Heart left ventricle (tissue), 16 donors: ENCODE measurements around the gene HGF. TPM values are rescaled to one million over a fixed set of nuclear protein-coding genes. Genes with fewer than 3 reads are reported as not detected.

ENCODE experiments used
- ATAC-seq, 4 donors: fragments of 200-7000 bp; cut with Tn5 transposase; one replicate each; pipeline ENCODE4 v1.9.1; 2020 to 2022; ENCODE audit warnings: moderate library complexity in 4 of 4, mild to moderate bottlenecking in 3 of 4, moderate number of reproducible peaks in 1 of 4
- DNase-seq, 5 donors: peaks; one replicate each; pipeline ENCODE4 v3.0.0-alpha.2; 2020
- H3K27ac ChIP-seq, 12 donors: fragments of 200-600 bp; sonication (generic) in 4 of 12; one replicate each; pipeline versions ENCODE4 v1.5.0 to v1.8.0; 2016 to 2022; ENCODE audit warnings: mild to moderate bottlenecking in 2 of 12
- H3K27me3 ChIP-seq, 9 donors: fragments of 200-600 bp; sonication (generic) in 2 of 9; one replicate each; pipeline versions ENCODE4 v1.5.1 to v1.8.0; 2016 to 2022; ENCODE audit warnings: mild to moderate bottlenecking in 3 of 9
- H3K36me3 ChIP-seq, 9 donors: fragments of 200-600 bp; sonication (generic) in 2 of 9; one replicate each; pipeline versions ENCODE4 v1.5.0 to v1.8.0; 2018 to 2022; ENCODE audit warnings: mild to moderate bottlenecking in 2 of 9
- H3K4me1 ChIP-seq, 12 donors: fragments of 200-600 bp; sonication (generic) in 4 of 12; one replicate each; pipeline versions ENCODE4 v1.5.0 to v1.8.0; 2016 to 2022; ENCODE audit warnings: mild to moderate bottlenecking in 3 of 12
- H3K4me3 ChIP-seq, 12 donors: fragments of 200-600 bp; sonication (generic) in 4 of 12; one replicate each; pipeline versions ENCODE4 v1.5.0 to v1.8.0; 2017 to 2022; ENCODE audit warnings: mild to moderate bottlenecking in 9 of 12, moderate library complexity in 4 of 12
- H3K9me3 ChIP-seq, 12 donors: fragments of 200-600 bp; sonication (generic) in 4 of 12; one replicate each; pipeline versions ENCODE4 v1.5.0 to v1.8.0; 2016 to 2022; ENCODE audit warnings: mild to moderate bottlenecking in 1 of 12
- CTCF ChIP-seq, 12 donors: fragments of 200-600 bp; sonication (generic) in 4 of 12; IDR thresholded peaks; one replicate each; pipeline versions ENCODE4 v1.5.0 to v1.8.0; 2018 to 2022; ENCODE audit warnings: antibody characterized with exemption in 12 of 12, mild to moderate bottlenecking in 5 of 12
- POLR2A ChIP-seq, 2 donors: fragments of 450-650 bp; IDR thresholded peaks; one replicate each; pipeline ENCODE4 v1.6.1; 2017; ENCODE audit warnings: antibody characterized with exemption in 2 of 2, mild to moderate bottlenecking in 2 of 2, moderate library complexity in 2 of 2
- WGBS, 4 donors: extraction: QIAGEN DNeasy Blood & Tissue Kit in 2 of 4; methylation state at CpG; one replicate each; pipeline versions ENCODE4 v1.1.5 to v1.1.7; 2013 to 2018; 5-methylcytosine and 5-hydroxymethylcytosine counted together
- intact Hi-C, 10 donors: fragments of 100-400 bp; cut with DNase I; formaldehyde crosslinking; loops; one replicate each; pipeline versions ENCODE4 v1.11.1 to v1.14.2; 2022
- polyA plus RNA-seq, 2 donors: library from polyadenylated mRNA; stranded (reverse); fragments of 200-250 nt; gene quantifications; one replicate each; pipeline ENCODE4 v1.2.3, GENCODE V29; 2013
- total RNA-seq, 9 donors: library from RNA; depleted of rRNA in 2 of 9; stranded (reverse); fragments of >200 nt in 2 of 9; fragmentation: NEBNext Ultra II Directional in 3 of 9; extraction: Animal tissue kit (Norgen Biotek cat#: 25700) in 3 of 9; gene quantifications; one replicate each; pipeline versions ENCODE4 v1.1.0 to v1.2.4, GENCODE V29; 2016 to 2023
- donor health status: ischemic (EF 13 %, LVEDD 7.1; RV severe dilation, severe dysfunction).
- donor health status: healthy with polysubstance abuse.
- donor health status: DM: no; HTN: yes; CAD: no.
- donor health status: DM: no; HTN: no; CAD: no.
- donor health status: ischemic (EF 25% LVEDD 6.9; RV normal size, moderate dysfunction).
- donor health status: ischemic (EF 25% LVEDD 5.7; RV mildly dilated, moderate dysfunction).
- donor health status: healthy.
- donor health status: DM: yes; HTN: yes; CAD: no.
- donor health status: ischemic (EF 35%, LVEDD 5.7; RV mildly dilated, moderate dysfunction).
- donor health status: nonischemic (EF 11% LVEDD 7.7; RV severe dilation, severe dysfunction).
- donor health status: DM: yes; HTN: yes; CAD: no.
- donor health status: PGD.
- donor health status: ischemic (EF 29% LVEDD 5.4; RV normal size, mild dysfunction).
- donor health status: nonischemic (EF 23%, LVEDD 6.1; RV moderate dilation, normal function).

HGF gene
- total and polyA plus RNA-seq, 11 donors, result 0.42 to 16.1 (median 3.3) TPM

- H3K4me1 ChIP-seq, result no peaks in the 10 kb centered on the region
- ATAC-seq, result no peak
- no peak for DNase-seq
- H3K27ac ChIP-seq, result no peak overlapping the region
- no peak overlapping the region for H3K4me3 ChIP-seq
- intact Hi-C loops, result no loop called here
- H3K36me3 ChIP-seq, result peaks cover 0 to 58% (median 6%) of the 10 kb centered on the region in 9 donors
- H3K9me3 ChIP-seq, result peaks cover 0 to 8% (median 0%) of the 10 kb centered on the region in 12 donors
- 77 to 85% (median 82%) methylated on average over 4 of the region's 4 CpGs for WGBS, 4 donors
- H3K27me3 ChIP-seq, result no peaks in the 10 kb centered on the region
- TF ChIP-seq POLR2A (IDR thresholded peaks at IDR 0.05), result no peak
- no peak for TF ChIP-seq CTCF (IDR thresholded peaks at IDR 0.05)
These were observed 26.2 kb downstream of the HGF start for GRCh38 chr7:81743665-81744064.

DNA sequence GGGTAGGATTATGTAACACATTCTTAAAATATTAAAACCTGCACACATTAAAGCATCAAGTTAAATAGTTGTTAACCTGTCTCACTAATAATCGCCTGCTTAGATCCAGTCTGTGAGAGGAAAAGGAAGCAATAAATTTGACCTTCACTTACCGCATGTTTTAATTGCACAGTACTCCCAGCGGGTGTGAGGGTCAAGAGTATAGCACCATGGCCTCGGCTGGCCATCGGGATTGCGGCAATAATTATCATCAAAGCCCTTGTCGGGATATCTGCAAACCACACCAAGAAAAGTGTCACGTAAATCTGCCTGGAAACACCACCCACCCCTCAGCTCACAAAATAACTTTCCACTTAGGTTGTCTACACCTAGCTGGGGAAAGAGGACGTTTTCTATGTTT is 26.6 kb downstream of the HGF start:
- no peak overlapping the region for H3K4me3 ChIP-seq
- DNase-seq, result no peak
- H3K27me3 ChIP-seq, result no peaks in the 10 kb centered on the region
- H3K36me3 ChIP-seq, result peaks cover 0 to 58% (median 6%) of the 10 kb centered on the region in 9 donors
- no peak overlapping the region for H3K27ac ChIP-seq
- peaks cover 0 to 8% (median 0%) of the 10 kb centered on the region in 12 donors for H3K9me3 ChIP-seq
- no peak for TF ChIP-seq POLR2A (IDR thresholded peaks at IDR 0.05)
- TF ChIP-seq CTCF (IDR thresholded peaks at IDR 0.05), result no peak
- intact Hi-C loops, result no loop called here
- ATAC-seq, result no peak
- no peaks in the 10 kb centered on the region for H3K4me1 ChIP-seq
- 80 to 84% (median 83%) methylated on average over 9 of the region's 9 CpGs for WGBS, 4 donors

- DNase-seq (no peak), ATAC-seq (no peak)
- Histone ChIP-seq H3K9me3 (peaks cover 0 to 8% (median 0%) of the 10 kb centered on the region in 12 donors), H3K27ac (no peak overlapping the region), H3K4me3 (no peak overlapping the region), H3K27me3 (no peaks in the 10 kb centered on the region), H3K4me1 (no peaks in the 10 kb centered on the region), H3K36me3 (peaks cover 0 to 48% (median 6%) of the 10 kb centered on the region in 9 donors)
- intact Hi-C loops, result no loop called here
- TF ChIP-seq CTCF (IDR thresholded peaks at IDR 0.05), result no peak
- no peak for TF ChIP-seq POLR2A (IDR thresholded peaks at IDR 0.05)
These were observed 29.4 kb downstream of the HGF start for GRCh38 chr7:81740403-81740802.

DNA sequence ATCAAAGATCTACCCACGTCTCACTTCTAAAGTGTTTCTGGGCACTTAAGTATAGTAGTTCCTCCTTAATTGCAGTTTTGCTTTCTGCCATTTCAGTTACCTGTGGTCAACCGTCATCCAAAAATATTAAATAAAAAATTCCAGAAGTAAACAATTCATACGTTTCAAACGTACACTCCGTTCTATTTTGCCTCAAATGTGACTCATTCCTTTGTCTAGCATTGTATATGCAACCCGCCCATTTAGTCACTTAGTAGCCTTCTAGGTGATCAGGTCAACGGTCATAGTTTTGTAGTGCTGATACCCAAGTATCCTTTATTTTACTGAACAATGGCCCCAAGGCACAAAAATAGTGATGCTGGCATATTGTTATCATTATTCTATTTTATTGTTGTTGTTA is 33.8 kb downstream of the HGF start:
- DNase-seq, result no peak
- Histone ChIP-seq H3K27me3 (no peaks in the 10 kb centered on the region), H3K4me3 (no peak overlapping the region), H3K4me1 (no peaks in the 10 kb centered on the region), H3K36me3 (peaks cover 0 to 20% (median 0%) of the 10 kb centered on the region in 9 donors), H3K27ac (no peak overlapping the region), H3K9me3 (peaks cover 0 to 8% (median 0%) of the 10 kb centered on the region in 12 donors)
- intact Hi-C loops, result no loop called here
- ATAC-seq, result no peak
- TF ChIP-seq POLR2A (IDR thresholded peaks at IDR 0.05) (no peak), CTCF (IDR thresholded peaks at IDR 0.05) (no peak)
- WGBS, 4 donors, result 78 to 85% (median 81%) methylated on average over 7 of the region's 7 CpGs
